Ovary (tissue), 3 donors: Measurements from ENCODE around the gene ANGPT4.

Experiments
- CTCF ChIP-seq, 3 donors: fragments of 450-650 bp in 2 of 3; fragments of 200-600 bp in 1 of 3; IDR thresholded peaks; one replicate each; pipeline versions ENCODE4 v1.5.1 to v1.8.0; 2016 to 2022; ENCODE audit warnings: antibody characterized with exemption in 3 of 3, mild to moderate bottlenecking in 1 of 3
- EP300 ChIP-seq: sonication (generic); formaldehyde crosslinking; IDR thresholded peaks from one replicate; pipeline ENCODE4 v1.6.1; 2017; ENCODE audit warnings: antibody characterized with exemption
- donor health status: DM: no; HTN: no; CAD: no.

- TF ChIP-seq CTCF (IDR thresholded peaks at IDR 0.05) (no peak), EP300 (no peak)
These were observed 39.5 kb upstream of the ANGPT4 start for GRCh38 chr20:955656-956055.
